ENCODE data around the gene VPS29. TPM values are rescaled to one million over a fixed set of nuclear protein-coding genes. Genes with fewer than 3 reads are reported as not detected.
"Not testable (repeated sequence)": the region's sequence is repeated elsewhere in the genome, so short reads cannot be mapped to it uniquely, and the experiment has no call there.

VPS29 gene
- polyA plus RNA-seq, 1 donor from 2014 or later = 222 TPM

GRCh38 chr12:110465024-110465423, 36.9 kb downstream of the VPS29 start:
- Histone ChIP-seq H3K36me3 (ENCODE audit: insufficient read depth, low read length) (no peaks in the 10 kb centered on the region), H3K27me3 (ENCODE audit: insufficient read depth, low read depth, low read length) (no peaks in the 10 kb centered on the region), H3K4me3 (ENCODE audit: low read length) (no peak overlapping the region), H3F3A (ENCODE audit: insufficient read depth, low read length, poor library complexity, severe bottlenecking) (no peaks in the 10 kb centered on the region), H3K27ac (ENCODE audit: low read length) (no peak overlapping the region), H2AFZ (ENCODE audit: low read depth, low read length) (no peak overlapping the region), H3K79me2 (replicated peaks; ENCODE audit: insufficient read depth, low read length) (peaks cover 14% of the 10 kb centered on the region), H3K9me2 (ENCODE audit: insufficient read depth, low read length) (no peaks in the 10 kb centered on the region), H3K9ac (ENCODE audit: low read length) (no peak overlapping the region), H3K4me2 (ENCODE audit: low read length) (no peak overlapping the region), H3K9me3 (ENCODE audit: low read length) (no peaks in the 10 kb centered on the region), H4K20me1 (ENCODE audit: insufficient read depth) (no peaks in the 10 kb centered on the region)
- TF ChIP-seq RAD21 (conservative IDR thresholded peaks at IDR 0.05) (no peak), CTCF (IDR thresholded peaks at IDR 0.05; ENCODE audit: poor library complexity, severe bottlenecking) (no peak), EZH2 (IDR thresholded peaks at IDR 0.05; ENCODE audit: borderline replicate concordance, insufficient read depth, low read length, poor library complexity, severe bottlenecking) (no peak), POLR2AphosphoS5 (IDR thresholded peaks at IDR 0.05) (no peak), REST (IDR thresholded peaks at IDR 0.05; ENCODE audit: borderline replicate concordance) (no peak), TAF1 (IDR thresholded peaks at IDR 0.05; ENCODE audit: low read depth) (no peak), EP300 (conservative IDR thresholded peaks at IDR 0.05; ENCODE audit: poor library complexity, severe bottlenecking) (no peak), SMC3 (conservative IDR thresholded peaks at IDR 0.05; ENCODE audit: poor library complexity) (no peak), MXI1 (conservative IDR thresholded peaks at IDR 0.05; ENCODE audit: poor library complexity, severe bottlenecking) (no peak)

GRCh38 chr12:110461189-110461588, 40.7 kb downstream of the VPS29 start:
- H3K79me2 ChIP-seq (replicated peaks; ENCODE audit: insufficient read depth, low read length); H3K9ac ChIP-seq (ENCODE audit: low read length); H3K36me3 ChIP-seq (ENCODE audit: insufficient read depth, low read length); H3K9me3 ChIP-seq (ENCODE audit: low read length); H3F3A ChIP-seq (ENCODE audit: insufficient read depth, low read length, poor library complexity, severe bottlenecking); H4K20me1 ChIP-seq (ENCODE audit: insufficient read depth); H3K4me3 ChIP-seq (ENCODE audit: low read length); H2AFZ ChIP-seq (ENCODE audit: low read depth, low read length); H3K9me2 ChIP-seq (ENCODE audit: insufficient read depth, low read length); H3K4me2 ChIP-seq (ENCODE audit: low read length); H3K27ac ChIP-seq (ENCODE audit: low read length); H3K27me3 ChIP-seq (ENCODE audit: insufficient read depth, low read depth, low read length): not testable (repeated sequence)

- TF ChIP-seq MXI1 (conservative IDR thresholded peaks at IDR 0.05; ENCODE audit: poor library complexity, severe bottlenecking) (no peak), TAF1 (IDR thresholded peaks at IDR 0.05; ENCODE audit: low read depth) (no peak)
- H3K4me2 ChIP-seq (ENCODE audit: low read length) = no peak overlapping the region
- no peak overlapping the region for H3K9ac ChIP-seq (ENCODE audit: low read length)
- no peaks in the 10 kb centered on the region for H3K79me2 ChIP-seq (replicated peaks; ENCODE audit: insufficient read depth, low read length)
- no peaks in the 10 kb centered on the region for H3F3A ChIP-seq (ENCODE audit: insufficient read depth, low read length, poor library complexity, severe bottlenecking)
- no peaks in the 10 kb centered on the region for H3K27me3 ChIP-seq (ENCODE audit: insufficient read depth, low read depth, low read length)
- no peaks in the 10 kb centered on the region for H3K9me2 ChIP-seq (ENCODE audit: insufficient read depth, low read length)
- H2AFZ ChIP-seq (ENCODE audit: low read depth, low read length) = no peak overlapping the region
- H3K27ac ChIP-seq (ENCODE audit: low read length) = no peak overlapping the region
- H3K4me3 ChIP-seq (ENCODE audit: low read length) = no peak overlapping the region
- no peaks in the 10 kb centered on the region for H4K20me1 ChIP-seq (ENCODE audit: insufficient read depth)
- no peaks in the 10 kb centered on the region for H3K9me3 ChIP-seq (ENCODE audit: low read length)
- no peaks in the 10 kb centered on the region for H3K36me3 ChIP-seq (ENCODE audit: insufficient read depth, low read length)
These were observed 43.2 kb downstream of the VPS29 start for GRCh38 chr12:110458756-110459155.
